Stimulated activated effector memory CD8-positive, alpha-beta T cell treated with anti-CD3 and anti-CD28 coated beads, Interleukin-12 subunit alpha, Interleukin-12 subunit beta, amount 100 ng/mL, for 72 hours (primary cell): ENCODE measurements around the gene TCF21.

Experiments
- ATAC-seq: fragments of 150-1000 bp; cut with Tn5 transposase; 2 replicates; pipeline ENCODE4 v1.10.0; 2021
- DNase-seq, 2 donors: peaks; one replicate each; pipeline ENCODE4 v3.0.0; 2021 to 2022; ENCODE audit warnings: low spot score in 2 of 2
- H3K27ac Mint-ChIP-seq: one replicate; pipeline ENCODE4 v1.8.0; 2022; ENCODE audit warnings: mild to moderate bottlenecking, mixed read lengths
- H3K36me3 Mint-ChIP-seq: one replicate; pipeline ENCODE4 v1.8.0; 2022; ENCODE audit warnings: mild to moderate bottlenecking, mixed read lengths
- H3K4me1 Mint-ChIP-seq: one replicate; pipeline ENCODE4 v1.8.0; 2022; ENCODE audit warnings: mixed read lengths
- H3K4me3 Mint-ChIP-seq: one replicate; pipeline ENCODE4 v1.8.0; 2022; ENCODE audit warnings: mild to moderate bottlenecking, mixed read lengths
- H3K9me3 Mint-ChIP-seq: one replicate; pipeline ENCODE4 v1.8.0; 2022; ENCODE audit warnings: mixed read lengths

TCF21 gene

DNA sequence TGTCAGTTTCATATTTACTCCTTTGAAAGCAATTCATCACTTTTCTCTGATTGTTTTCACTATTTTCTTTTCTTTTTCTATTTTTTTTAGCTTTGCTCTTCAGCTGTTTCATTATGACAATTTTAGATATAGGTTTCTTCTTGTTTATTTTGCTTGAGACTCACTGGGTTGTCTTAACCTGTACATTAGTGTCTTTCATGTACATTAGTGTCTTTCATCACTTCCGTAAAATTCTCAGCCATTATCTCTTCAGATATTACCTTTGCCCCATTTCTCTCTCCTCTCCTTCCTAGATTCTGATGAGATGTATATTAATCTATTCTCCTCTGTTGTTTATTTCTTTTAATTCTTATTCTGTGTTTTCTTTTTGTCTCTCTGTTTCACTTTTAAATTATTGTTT, 49.6 kb downstream of the TCF21 start:
- ATAC-seq (no peak), DNase-seq (no peak)
- H3K4me3 Mint-ChIP-seq: no peak overlapping the region
- peaks cover 2% of the 10 kb centered on the region for H3K9me3 Mint-ChIP-seq
- H3K27ac Mint-ChIP-seq: no peak overlapping the region
- no peaks in the 10 kb centered on the region for H3K36me3 Mint-ChIP-seq
- no peaks in the 10 kb centered on the region for H3K4me1 Mint-ChIP-seq

DNA sequence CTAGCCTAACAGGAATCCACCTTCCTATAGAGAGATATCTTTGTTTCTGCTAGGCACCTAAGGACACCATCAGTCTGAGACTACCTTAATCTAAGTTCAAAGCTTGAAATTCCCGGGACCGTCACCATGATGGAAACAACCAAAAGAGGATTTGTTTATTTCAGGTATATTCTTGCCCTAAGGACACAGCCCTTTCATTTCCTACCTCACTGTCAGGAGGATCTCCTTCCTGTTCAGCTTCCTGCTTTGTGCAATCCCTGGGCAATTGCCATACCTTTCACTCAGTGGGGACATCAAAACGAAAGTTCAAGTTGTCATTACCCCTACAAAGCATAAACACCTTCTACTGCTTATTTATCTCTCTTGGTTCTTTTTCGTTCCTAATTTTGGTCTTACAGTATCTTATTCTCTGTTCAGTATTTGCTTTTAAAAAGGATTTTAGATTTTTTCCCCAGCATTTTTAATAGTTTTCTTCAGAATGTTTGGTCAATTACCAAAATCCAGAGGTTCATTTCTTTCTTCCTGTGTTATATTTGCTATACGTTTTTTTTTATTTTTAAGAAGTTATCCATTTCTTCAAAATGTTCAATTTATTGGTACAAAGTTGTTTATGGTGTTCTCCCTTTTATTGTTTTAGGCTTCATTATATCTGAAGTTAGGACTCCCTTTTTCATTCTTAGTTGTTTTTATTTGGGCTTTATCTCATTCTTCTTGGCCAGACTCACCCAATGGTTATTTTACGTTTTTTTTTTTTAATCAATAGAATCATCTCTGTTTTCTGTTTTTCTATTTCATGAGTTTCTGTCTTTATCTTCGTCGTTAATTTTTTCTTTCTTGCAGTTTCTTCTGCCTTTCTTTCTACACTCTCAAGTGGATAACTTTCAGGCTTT, 51.1 kb downstream of the TCF21 start:
- Mint-ChIP-seq H3K4me1 (no peaks in the 10 kb centered on the region), H3K36me3 (no peaks in the 10 kb centered on the region), H3K4me3 (no peak overlapping the region), H3K9me3 (no peaks in the 10 kb centered on the region), H3K27ac (no peak overlapping the region)
- ATAC-seq (no peak), DNase-seq (no peak)
